ENCODE measurements around the gene UBXN10. TPM values are rescaled to one million over a fixed set of nuclear protein-coding genes. Genes with fewer than 3 reads are reported as not detected.

The UBXN10 gene, protein sequence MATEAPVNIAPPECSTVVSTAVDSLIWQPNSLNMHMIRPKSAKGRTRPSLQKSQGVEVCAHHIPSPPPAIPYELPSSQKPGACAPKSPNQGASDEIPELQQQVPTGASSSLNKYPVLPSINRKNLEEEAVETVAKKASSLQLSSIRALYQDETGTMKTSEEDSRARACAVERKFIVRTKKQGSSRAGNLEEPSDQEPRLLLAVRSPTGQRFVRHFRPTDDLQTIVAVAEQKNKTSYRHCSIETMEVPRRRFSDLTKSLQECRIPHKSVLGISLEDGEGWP
- total RNA-seq (1 to 10 TPM in 6 of 9 donors, under 1 TPM in 3; 0.68 to 2.6 (median 1.2) TPM), polyA plus RNA-seq (under 1 TPM; 0.14 to 0.53 TPM)
- long read RNA-seq, donor 1, full-length matches to known transcripts: 2 of 2 reads
- long read RNA-seq, donor 1, partial matches to known transcripts: 0 of 2 reads
- long read RNA-seq, donor 1, other reads (novel, unspliced or antisense): 0 of 2 reads
- long read RNA-seq, donor 2, full-length matches to known transcripts: 3 of 3 reads
- long read RNA-seq, donor 2, partial matches to known transcripts: 0 of 3 reads
- long read RNA-seq, donor 2, other reads (novel, unspliced or antisense): 0 of 3 reads
- long read RNA-seq, donor 3, full-length matches to known transcripts: 1 of 1 reads
- long read RNA-seq, donor 3, partial matches to known transcripts: 0 of 1 reads
- long read RNA-seq, donor 3, other reads (novel, unspliced or antisense): 0 of 1 reads

GRCh38 chr1:20185834-20186782, at the start of gene UBXN10, which contains the start of gene PLA2G2C:
UBXN10 (plus strand) TSS chr1:20186096; CDS start chr1:20190562, 4,466 bp downstream.
PLA2G2C (minus strand) TSS chr1:20186518; CDS start chr1:20177363, 9,155 bp downstream.
- TF ChIP-seq POLR2A (IDR thresholded peaks at IDR 0.05) (no peak), CTCF (IDR thresholded peaks at IDR 0.05) (no peak)
- peaks cover 0 to 35% (median 9%) of the 10 kb centered on the region in 9 donors for H3K27me3 ChIP-seq
- ATAC-seq: peak in 3 of 4 donors; percentile 74 to 81 (median 75)

GRCh38 chr1:20136249-20136648, 49.6 kb upstream of the UBXN10 start:
- Histone ChIP-seq H3K27ac (no peak overlapping the region), H3K4me1 (no peaks in the 10 kb centered on the region), H3K4me3 (no peak overlapping the region), H3K36me3 (no peaks in the 10 kb centered on the region), H3K27me3 (no peaks in the 10 kb centered on the region), H3K9me3 (no peaks in the 10 kb centered on the region)
- intact Hi-C loops (cut with DNase I): no loop called here
- DNase-seq (no peak), ATAC-seq (no peak)
- WGBS, 4 donors: 84 to 95% (median 90%) methylated on average over 3 of the region's 3 CpGs
- TF ChIP-seq CTCF (IDR thresholded peaks at IDR 0.05) (no peak), POLR2A (IDR thresholded peaks at IDR 0.05) (no peak)

More at GRCh38 chr1:20185834-20186782, at the start of gene UBXN10, which contains the start of gene PLA2G2C:
- Histone ChIP-seq H3K27ac (peak within 1 kb of the TSS in 5 of 12 donors; percentile 23 to 92 (median 25)), H3K4me3 (peak within 1 kb of the TSS; percentile 8 to 66 (median 53)), H3K4me1 (peaks cover 0 to 35% (median 10%) of the 10 kb centered on the region in 12 donors), H3K36me3 (no peaks in the 10 kb centered on the region), H3K9me3 (no peaks in the 10 kb centered on the region)
- DNase-seq: peak; percentile 53 to 84 (median 71)
- 1 to 9% (median 4%) methylated on average over 13 to 52 of the region's 52 CpGs for WGBS, 4 donors
- intact Hi-C loops (cut with DNase I): no loop called here

- Histone ChIP-seq H3K4me1 (no peaks in the 10 kb centered on the region), H3K4me3 (no peak overlapping the region), H3K9me3 (no peaks in the 10 kb centered on the region), H3K27me3 (no peaks in the 10 kb centered on the region), H3K27ac (no peak overlapping the region), H3K36me3 (no peaks in the 10 kb centered on the region)
- intact Hi-C loops (cut with DNase I): no loop called here
- no peak for DNase-seq
- no peak for TF ChIP-seq CTCF (IDR thresholded peaks at IDR 0.05)
- TF ChIP-seq POLR2A (IDR thresholded peaks at IDR 0.05): no peak
- WGBS, 4 donors: 89 to 100% (median 91%) methylated on average over 4 of the region's 4 CpGs
- no peak for ATAC-seq
Observed at GRCh38 chr1:20137055-20137454, 48.8 kb upstream of the UBXN10 start.
